ENCODE measurements around the gene SKIC3.

SKIC3 gene

GRCh38 chr5:95555553-95555952 lies 776 bp upstream of the SKIC3 start:
- no peak for TF ChIP-seq CTCF (IDR thresholded peaks at IDR 0.05; ENCODE audit: low read depth, low read length)
- DNase-seq (ENCODE audit: extremely low read depth, low read depth), result no peak

- TF ChIP-seq CTCF (IDR thresholded peaks at IDR 0.05; ENCODE audit: low read depth, low read length), result no peak
- no peak for DNase-seq (ENCODE audit: extremely low read depth, low read depth)
Measured at GRCh38 chr5:95554331-95554646, 488 bp downstream of the SKIC3 start.

DNA sequence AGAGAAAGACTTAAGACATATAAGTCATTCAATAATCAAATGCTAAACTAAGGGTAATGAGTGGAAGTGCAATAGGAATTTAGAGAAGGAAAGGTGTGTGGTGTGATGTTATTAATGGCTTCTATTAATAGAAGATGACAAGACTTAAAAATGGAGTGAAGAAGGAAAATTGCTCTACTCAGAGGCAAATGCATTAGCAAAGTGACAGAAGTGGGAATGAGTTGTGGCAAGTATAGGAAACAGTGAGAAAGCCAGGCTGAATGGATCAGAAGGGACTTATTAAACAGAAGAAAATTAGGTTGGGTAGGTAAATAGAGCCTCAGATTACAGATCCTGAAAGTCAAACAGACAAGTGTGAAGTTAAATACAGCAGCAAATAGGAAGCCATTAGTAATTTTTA lies 5.7 kb downstream of the SKIC3 start:
- no peak for TF ChIP-seq CTCF (IDR thresholded peaks at IDR 0.05; ENCODE audit: low read depth, low read length)
- DNase-seq (ENCODE audit: extremely low read depth, low read depth), result no peak

GRCh38 chr5:95543017-95543705 lies 11.6 kb downstream of the SKIC3 start:
- no peak for DNase-seq (ENCODE audit: extremely low read depth, low read depth)
- no peak for TF ChIP-seq CTCF (IDR thresholded peaks at IDR 0.05; ENCODE audit: low read depth, low read length)

DNA sequence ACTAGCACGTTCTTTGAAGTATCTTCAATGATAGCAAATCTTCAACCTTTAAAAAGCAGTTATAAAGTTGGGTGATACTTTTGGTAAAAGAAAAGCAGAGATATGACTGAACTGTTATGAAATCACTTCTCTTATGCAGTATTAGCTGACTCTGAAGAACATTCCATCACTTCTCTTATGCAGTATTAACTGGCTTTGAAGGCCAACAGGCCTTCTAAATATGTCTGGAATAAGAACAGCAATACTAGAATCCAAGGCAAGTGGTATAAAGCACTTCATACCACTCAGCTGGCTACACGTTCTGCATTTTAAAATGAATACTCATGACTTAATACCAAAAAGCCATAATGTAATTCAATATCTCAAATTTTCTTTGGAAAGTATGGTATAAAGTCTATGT lies 17.3 kb downstream of the SKIC3 start:
- no peak for TF ChIP-seq CTCF (IDR thresholded peaks at IDR 0.05; ENCODE audit: low read depth, low read length)
- DNase-seq (ENCODE audit: extremely low read depth, low read depth), result no peak

DNA sequence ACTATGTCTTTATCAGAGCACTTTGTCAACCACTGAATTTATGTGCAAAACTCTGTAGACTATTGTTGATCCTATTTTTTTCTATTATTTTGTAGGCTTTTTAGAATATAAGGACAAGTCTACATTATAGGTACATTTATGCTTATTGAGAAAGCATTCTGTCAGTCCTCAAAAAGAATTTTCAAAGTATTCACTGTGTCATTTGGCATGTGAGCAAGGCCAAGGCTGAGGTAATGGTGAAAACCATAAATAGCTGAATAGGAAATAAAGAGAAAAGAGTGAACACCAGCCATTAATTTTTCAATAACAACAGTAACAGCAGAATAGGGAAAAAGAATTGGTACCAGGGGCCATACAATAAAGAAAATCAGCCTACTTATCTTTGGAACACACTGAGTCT lies 21.0 kb downstream of the SKIC3 start:
- no peak for TF ChIP-seq CTCF (IDR thresholded peaks at IDR 0.05; ENCODE audit: low read depth, low read length)
- DNase-seq (ENCODE audit: extremely low read depth, low read depth), result no peak

DNA sequence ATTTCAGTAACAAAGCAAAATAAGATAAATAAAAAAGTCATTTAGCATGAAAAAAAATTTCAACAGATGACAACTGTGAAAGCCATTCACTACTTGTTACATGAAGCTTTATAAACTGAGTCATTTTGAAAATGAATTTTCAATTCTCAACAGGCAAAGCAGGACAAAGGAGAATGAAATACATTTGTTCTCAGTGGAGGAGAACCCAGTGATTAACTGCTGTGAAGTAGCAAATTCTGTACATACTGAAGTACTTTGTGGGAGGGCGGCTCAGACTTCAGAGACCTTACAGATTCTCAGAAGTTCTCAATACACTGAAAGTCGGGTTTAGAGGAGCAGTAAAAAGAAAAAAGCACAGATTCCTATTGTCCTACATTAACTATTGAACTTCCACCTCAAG lies 21.7 kb downstream of the SKIC3 start:
- no peak for DNase-seq (ENCODE audit: extremely low read depth, low read depth)
- no peak for TF ChIP-seq CTCF (IDR thresholded peaks at IDR 0.05; ENCODE audit: low read depth, low read length)

Measured in AG09319 (cell line).